HG03460 (cell line): Measurements from ENCODE around the gene STYXL2.

Experiments used
- ATAC-seq: cut with Tn5 transposase; IDR thresholded peaks from one replicate; pipeline ENCODE4 v1.9.1; 2021; ENCODE audit not compliant: unreplicated experiment

The STYXL2 gene

GRCh38 chr1:167132301-167133010, 38.6 kb downstream of the STYXL2 start:
- no peak for ATAC-seq

DNA sequence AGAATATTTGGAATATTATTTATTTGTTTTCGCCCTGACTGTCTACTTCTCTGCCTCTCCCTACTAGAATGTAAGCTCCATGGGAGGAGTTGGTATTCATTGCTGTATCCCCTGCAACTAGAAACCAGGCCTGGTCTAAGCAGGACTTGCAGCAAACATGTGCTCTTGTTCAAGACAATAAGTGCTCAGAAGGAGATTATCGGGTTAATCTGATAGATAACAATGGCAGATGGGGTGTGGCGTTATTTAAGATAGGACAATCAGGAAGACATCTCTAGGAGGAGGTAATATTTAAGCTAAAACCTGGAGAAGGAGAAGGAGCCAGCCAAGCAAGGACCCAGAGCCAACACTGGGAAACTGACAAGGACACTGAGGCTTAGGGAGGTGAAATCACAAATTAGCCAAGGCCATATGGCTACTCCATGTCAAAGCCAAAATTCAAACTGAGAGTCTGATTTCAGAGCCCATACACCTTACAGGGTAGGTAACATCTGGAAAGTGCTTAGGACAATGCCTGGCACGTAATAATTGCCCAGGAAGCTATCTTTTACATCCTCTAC, 41.5 kb downstream of the STYXL2 start:
- no peak for ATAC-seq

DNA sequence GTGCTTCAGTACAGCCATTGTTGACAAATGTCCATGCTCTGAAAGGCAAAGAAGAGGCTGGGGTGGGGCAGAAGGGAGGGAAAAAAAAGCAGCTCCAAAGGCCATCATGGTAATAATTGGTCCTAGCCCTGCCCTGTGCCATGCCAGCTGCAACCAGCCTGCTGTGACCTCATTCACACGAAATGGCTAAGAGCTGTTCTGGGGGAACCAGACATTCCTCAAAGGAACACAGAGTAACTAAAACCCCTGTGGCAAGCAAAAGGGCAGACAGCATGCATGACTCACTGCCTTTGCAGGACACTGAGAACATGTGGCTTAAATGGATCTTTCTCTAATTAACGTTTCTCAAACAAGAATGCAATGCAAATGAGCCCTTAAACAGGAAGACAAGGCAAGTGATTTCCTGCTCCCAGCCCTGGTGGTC, 42.3 kb downstream of the STYXL2 start:
- ATAC-seq, result no peak

DNA sequence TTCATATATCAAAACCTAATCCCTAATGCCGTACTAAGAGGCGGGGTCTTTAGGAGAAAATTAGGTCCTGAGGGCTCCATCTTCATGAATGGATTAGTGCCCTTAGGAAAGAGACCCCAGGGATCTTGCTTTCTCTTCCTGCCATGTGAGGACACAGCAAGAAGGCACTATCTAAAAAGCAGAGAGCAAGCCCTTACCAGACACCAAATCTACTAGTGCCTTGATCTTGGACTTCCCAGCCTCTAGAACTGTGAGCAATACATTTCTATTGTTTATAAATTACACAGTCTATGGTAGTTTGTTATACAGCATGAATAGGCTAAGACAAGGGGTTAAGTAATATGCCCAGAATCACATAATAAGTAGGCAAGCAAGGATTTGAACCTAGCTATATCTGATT, 42.9 kb downstream of the STYXL2 start:
- no peak for ATAC-seq

- no peak for ATAC-seq
These were observed 43.5 kb downstream of the STYXL2 start for GRCh38 chr1:167137332-167137781.

- no peak for ATAC-seq
These were observed 44.1 kb downstream of the STYXL2 start for GRCh38 chr1:167137793-167138510.

DNA sequence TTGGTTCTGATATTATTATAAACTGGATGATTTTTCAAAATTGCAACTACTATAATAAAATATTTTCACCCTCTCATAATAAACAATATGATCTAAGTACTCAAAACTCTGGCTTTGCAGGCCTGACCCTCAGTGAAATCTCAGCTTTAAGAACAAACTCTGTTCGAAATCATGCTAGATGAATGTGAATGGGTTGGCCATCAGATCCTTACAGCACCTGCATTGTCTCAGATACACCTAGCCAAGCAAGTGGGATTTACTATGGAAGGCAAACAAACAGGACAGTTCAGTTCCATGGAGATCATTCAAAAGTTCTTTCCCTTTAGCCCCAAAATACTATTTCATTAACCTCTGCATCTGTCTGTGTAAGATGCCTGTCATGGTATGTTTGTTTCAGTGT, 44.8 kb downstream of the STYXL2 start:
- ATAC-seq, result no peak

GRCh38 chr1:167141963-167142362, 48.1 kb downstream of the STYXL2 start:
- ATAC-seq, result no peak
